GM18511 (cell line): ENCODE measurements around the gene GSTM4.

ENCODE experiments used
- ATAC-seq: cut with Tn5 transposase; IDR thresholded peaks from one replicate; pipeline ENCODE4 v1.9.1; 2021; ENCODE audit warnings: mild to moderate bottlenecking, moderate library complexity; ENCODE audit not compliant: unreplicated experiment

Gene GSTM4

DNA sequence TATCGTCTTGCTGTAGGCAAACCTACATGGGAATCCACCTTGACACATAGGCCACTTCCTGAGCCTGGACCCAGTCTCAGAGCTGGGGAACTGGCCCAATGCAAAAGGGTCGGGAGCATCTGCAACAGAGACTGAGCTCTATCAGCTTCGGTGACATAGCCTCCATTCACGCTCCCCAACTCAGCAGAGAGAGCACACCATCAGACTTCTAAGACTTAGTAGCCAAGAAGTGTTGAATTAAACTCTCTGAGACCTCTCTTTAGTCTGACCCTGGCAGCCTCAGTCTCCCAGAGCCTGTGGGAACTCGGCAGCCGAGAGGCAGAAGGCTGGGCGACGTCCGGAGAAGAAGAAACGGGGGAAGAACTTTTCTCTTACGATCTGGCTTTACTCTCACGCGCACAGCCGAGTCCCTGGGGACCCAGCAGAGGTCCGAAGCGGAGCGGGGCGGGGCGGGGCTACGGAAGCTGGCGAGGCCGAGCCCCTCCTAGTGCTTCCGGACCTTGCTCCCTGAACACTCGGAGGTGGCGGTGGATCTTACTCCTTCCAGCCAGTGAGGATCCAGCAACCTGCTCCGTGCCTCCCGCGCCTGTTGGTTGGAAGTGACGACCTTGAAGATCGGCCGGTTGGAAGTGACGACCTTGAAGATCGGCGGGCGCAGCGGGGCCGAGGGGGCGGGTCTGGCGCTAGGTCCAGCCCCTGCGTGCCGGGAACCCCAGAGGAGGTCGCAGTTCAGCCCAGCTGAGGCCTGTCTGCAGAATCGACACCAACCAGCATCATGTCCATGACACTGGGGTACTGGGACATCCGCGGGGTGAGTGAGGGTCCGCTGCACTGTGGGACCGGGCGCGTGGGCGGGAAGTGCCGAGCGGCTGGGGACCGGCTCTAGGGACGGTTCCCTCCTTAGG lies at the start of gene GSTM4:
Gene GSTM4, plus strand, starts transcription at position 485 of the 905 bp plus-strand sequence. Its CDS starts 291 bp downstream, at position 776.
- peak; percentile 96 for ATAC-seq

DNA sequence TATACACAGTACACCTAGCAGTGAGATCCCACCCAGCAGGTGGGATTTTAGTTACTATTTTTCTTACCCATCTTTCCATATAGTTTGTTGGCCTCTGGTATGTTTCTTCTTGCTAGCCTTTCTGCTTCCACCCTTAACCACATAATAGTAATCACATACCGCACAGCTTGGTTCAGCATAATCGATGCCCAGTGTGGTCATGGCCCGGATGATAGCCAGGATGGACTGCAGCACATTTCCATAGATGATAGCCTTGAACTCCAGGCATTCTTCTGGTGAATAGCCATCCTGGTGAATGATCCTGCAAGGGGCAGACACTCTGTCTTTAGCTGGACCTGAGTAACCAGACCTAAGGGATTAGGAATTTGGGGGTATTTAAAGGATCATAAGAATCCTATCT lies 46.0 kb upstream of the GSTM4 start:
- ATAC-seq = no peak

DNA sequence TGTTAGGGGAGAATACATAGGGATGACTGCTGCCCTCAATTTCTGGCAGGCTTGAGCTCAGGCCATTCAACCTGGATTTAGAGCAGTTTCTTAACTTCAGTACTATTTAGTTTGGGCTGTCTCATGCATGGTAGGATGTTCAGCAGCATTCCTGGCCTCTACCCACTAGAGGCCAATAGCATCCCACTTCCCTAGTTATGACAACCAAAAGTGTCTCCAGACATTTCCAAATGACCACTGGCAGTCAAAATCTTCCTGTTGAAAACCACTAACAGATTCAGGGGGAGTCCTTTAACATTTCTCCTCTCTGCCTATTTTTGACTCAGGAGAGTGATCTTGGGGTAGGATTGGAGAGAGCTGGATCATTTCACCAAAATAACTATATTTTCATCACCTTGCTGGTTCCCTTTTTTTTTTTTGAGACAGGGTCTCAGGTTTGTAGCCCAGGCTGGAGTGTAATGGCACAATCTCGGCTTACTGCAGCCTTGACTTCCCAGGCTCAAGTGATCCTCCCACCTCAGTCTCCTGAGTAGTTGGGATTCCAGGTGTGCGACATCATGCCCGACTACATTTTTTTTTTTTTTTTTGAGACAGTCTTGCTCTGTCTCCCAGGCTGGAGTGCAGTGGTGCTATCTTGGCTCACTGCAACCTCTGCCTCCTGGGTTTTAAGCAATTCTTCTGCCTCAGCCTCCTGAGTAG lies 45.1 kb upstream of the GSTM4 start:
- ATAC-seq = no peak

GRCh38 chr1:109611308-109611990 lies 44.5 kb upstream of the GSTM4 start:
- ATAC-seq = no peak

- ATAC-seq = no peak
Observed at GRCh38 chr1:109613361-109614147, 42.3 kb upstream of the GSTM4 start.

GRCh38 chr1:109615879-109616278 lies 40.0 kb upstream of the GSTM4 start:
- no peak for ATAC-seq

DNA sequence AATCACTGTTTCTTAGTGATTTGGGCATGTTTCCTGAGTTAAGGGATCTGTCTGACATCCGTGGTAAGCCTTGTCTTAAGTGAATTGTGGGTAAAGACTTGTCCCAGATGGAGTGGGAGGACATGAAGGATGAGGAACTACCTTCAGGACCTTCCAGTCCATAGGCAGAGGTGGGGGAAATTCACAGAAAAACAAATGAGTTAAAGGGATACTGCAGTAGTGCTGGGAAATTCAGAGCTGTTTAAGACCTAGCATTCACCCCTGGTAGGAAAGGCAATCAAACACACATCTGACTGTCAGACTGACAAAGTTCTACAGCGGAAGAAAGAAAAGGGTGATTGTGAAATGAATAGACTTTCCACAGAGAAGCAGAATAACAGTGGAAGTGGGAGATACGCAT lies 39.5 kb upstream of the GSTM4 start:
- ATAC-seq = no peak

DNA sequence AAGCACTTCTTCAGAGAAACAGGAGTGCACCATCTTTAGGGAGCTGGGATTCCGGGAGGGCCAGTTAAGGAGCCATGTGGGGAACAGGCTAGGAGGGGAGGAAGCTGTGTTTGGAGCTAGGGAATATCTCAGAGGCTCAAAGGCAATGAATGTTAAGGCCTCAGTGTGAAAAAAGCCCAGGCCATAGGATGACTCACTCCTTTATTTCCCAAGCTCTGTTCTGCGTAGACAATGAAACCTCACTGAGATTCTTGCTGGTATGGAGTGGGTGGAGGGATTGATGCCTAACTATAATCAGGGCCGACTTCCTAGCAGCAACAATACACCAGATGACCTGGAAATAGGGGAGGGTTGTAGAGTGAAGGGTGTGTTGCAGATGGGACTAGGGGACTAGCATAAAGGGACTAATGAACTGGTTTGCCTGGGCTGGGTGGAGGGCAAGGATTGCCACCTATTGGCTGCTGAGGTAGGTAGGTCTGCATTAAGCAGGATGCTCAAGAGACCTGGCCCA lies 38.6 kb upstream of the GSTM4 start:
- no peak for ATAC-seq

- no peak for ATAC-seq
Observed at GRCh38 chr1:109618661-109619575, 37.0 kb upstream of the GSTM4 start.

GRCh38 chr1:109619576-109620400 lies 36.1 kb upstream of the GSTM4 start, which contains the start of the genes AMPD2 and GNAT2:
Gene AMPD2, plus strand, starts transcription at chr1:109619837. Its CDS starts 1,339 bp downstream, at chr1:109621176.
Gene GNAT2, minus strand, starts transcription at chr1:109619616. Its CDS starts 6,746 bp downstream, at chr1:109612870.
- ATAC-seq = peak; percentile 58

DNA sequence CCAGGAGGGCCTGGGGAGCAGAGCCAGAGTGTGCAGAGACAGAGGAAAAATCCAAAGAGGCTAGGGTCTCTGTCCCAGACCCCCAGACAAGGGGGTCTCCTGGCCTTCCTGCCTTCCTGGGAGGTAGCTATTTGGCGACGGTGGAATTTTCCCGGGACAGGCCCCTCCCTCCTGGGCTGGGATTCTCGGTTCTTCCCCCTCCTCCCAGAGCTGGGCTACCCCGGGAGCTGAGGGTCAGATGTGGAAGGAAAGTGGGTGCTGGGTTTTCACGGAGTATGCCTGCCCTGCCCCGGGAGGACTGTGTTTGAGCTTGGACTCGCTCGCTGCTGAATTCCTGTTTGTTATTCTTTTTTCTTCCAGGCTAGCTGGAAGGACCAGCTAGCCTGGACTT lies 35.5 kb upstream of the GSTM4 start:
- peak; percentile 6 for ATAC-seq

DNA sequence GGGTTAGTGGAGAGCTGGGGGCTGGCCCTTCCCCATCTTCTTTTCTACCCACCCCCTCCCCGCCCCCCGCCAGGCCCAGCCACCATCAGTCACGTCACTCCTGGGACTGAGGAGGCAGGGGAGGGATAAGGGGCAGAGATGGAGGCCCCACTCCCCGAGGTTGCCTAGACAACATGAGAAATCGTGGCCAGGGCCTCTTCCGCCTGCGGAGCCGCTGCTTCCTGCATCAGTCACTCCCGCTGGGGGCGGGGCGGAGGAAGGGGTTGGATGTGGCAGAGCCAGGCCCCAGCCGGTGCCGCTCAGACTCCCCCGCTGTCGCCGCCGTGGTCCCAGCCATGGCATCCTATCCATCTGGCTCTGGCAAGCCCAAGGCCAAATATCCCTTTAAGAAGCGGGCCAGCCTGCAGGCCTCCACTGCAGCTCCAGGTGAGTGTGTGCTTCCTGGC lies 35.0 kb upstream of the GSTM4 start:
- peak; percentile 76 for ATAC-seq

DNA sequence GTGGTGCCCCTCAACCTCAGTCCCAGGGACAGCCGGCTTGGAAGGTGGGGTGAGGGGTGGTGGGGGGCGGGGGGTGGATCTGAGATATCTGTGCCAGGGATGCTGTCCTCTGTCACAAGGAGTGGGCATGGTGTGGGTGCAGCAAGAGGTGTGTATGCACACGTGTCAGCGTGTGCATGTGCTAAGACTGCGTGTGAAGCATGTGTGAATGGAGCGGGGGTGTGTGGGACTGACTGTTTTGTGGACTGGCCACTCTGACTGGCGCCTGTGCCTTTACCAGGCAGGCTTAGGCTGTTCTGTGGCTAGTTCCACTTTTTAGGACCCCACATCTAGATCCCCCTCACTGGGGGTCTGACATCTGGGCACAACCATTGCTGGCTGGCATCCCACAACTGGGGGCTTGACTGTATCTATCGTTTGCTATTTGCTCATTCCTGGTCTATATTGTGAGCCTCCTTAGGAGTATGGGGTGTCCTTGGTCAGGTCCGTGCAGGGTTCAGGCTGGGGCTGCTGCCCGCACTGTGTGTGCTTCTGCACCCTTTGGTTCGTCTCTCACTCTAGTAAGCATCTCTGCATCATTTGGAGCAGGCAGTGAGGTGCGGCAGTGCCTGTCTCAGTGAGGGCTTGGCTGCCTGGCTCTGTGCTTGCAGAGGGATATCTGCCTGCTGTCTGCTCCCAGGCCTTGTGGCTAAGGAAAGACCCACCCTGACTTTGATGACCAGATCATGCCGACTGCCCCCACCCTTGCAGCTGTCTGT lies 34.3 kb upstream of the GSTM4 start:
- ATAC-seq = no peak

DNA sequence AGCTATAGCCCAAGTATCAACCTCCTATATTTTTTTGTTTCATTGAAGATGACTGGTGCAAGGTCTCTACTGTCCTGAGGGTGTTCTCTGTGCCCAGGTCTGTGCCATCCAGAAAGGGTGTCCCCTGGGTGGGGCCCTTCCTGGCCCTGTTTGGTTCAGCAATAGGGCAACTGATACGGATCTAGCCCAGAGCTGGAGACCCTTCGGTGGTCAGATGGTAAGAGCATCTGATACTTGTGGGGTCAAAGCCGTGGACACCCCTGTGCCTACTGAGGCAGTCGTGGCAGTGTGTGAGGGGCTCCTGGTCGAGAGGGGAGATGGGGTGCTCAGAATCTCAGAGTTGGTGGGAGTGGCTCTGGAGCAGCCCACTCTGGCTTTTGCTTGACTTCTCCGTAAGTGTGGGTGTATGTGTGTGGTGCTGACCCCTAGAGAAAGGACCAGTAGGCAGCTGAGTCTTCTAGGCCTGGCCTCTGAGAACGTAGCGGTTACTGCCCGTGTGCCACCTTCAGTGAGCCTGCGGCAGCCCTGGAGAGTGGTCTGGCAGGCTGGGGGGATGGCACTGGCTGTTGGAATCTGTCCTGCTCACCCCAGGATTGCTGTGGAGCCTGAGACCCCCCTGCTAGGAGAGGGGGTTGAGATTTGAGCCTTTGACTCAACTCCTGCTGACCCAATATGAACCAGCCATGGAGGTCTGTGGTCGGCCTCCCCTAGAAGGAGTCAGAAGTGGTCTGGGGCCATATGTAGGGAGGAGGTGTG lies 33.6 kb upstream of the GSTM4 start:
- ATAC-seq = no peak

- ATAC-seq = no peak
Observed at GRCh38 chr1:109622895-109623294, 33.0 kb upstream of the GSTM4 start.

GRCh38 chr1:109623601-109624161 lies 32.2 kb upstream of the GSTM4 start:
- no peak for ATAC-seq
